ENCODE data around the gene CYSRT1. TPM values are rescaled to one million over a fixed set of nuclear protein-coding genes. Genes with fewer than 3 reads are reported as not detected.

CYSRT1 gene
- total RNA-seq, 2 experiments from 2014 or later: 0.34 TPM; not detected in 1

- H3K4me3 Mint-ChIP-seq: no peak overlapping the region
- DNase-seq: no peak
- no peak overlapping the region for H3K27ac Mint-ChIP-seq
- peaks cover 8% of the 10 kb centered on the region for H3K4me1 Mint-ChIP-seq (ENCODE audit: low read depth)
- ChIA-PET CTCF (no interaction called here), POLR2A (interaction anchor here (0.6 kb wide), 1 partner anchor 26 kb away, joined by 3 read pairs; no protein-coding TSS in a partner anchor)
- no peaks in the 10 kb centered on the region for H3K27me3 Mint-ChIP-seq
- H3K9me3 Mint-ChIP-seq: no peaks in the 10 kb centered on the region
- H3K36me3 Mint-ChIP-seq (ENCODE audit: low read depth): peaks cover 38% of the 10 kb centered on the region
- intact Hi-C loops (cut with micrococcal nuclease): no loop called here
- no peak for TF ChIP-seq CTCF (IDR thresholded peaks at IDR 0.05)
- no peak for ATAC-seq
Observed at GRCh38 chr9:137268538-137269201, 43.7 kb downstream of the CYSRT1 start.

- Mint-ChIP-seq H3K36me3 (ENCODE audit: low read depth) (peaks cover 34% of the 10 kb centered on the region), H3K4me1 (ENCODE audit: low read depth) (peaks cover 8% of the 10 kb centered on the region), H3K4me3 (no peak overlapping the region), H3K27ac (no peak overlapping the region), H3K9me3 (no peaks in the 10 kb centered on the region), H3K27me3 (no peaks in the 10 kb centered on the region)
- intact Hi-C loops (cut with micrococcal nuclease): no loop called here
- CTCF ChIA-PET: interaction anchor here (1.3 kb wide), 1 partner anchor 17 kb away, joined by 3 read pairs; no protein-coding TSS in a partner anchor
- ATAC-seq (no peak), DNase-seq (no peak)
- POLR2A ChIA-PET: interaction anchor here (0.6 kb wide), 1 partner anchor 27 kb away, joined by 3 read pairs; no protein-coding TSS in a partner anchor
- no peak for TF ChIP-seq CTCF (IDR thresholded peaks at IDR 0.05)
Observed at GRCh38 chr9:137269231-137269772, 44.3 kb downstream of the CYSRT1 start.

GRCh38 chr9:137270929-137271695 lies 46.1 kb downstream of the CYSRT1 start:
- Mint-ChIP-seq H3K9me3 (no peaks in the 10 kb centered on the region), H3K4me1 (ENCODE audit: low read depth) (peaks cover 8% of the 10 kb centered on the region), H3K27ac (no peak overlapping the region), H3K36me3 (ENCODE audit: low read depth) (peaks cover 33% of the 10 kb centered on the region), H3K4me3 (no peak overlapping the region), H3K27me3 (no peaks in the 10 kb centered on the region)
- ATAC-seq (peak; percentile 43), DNase-seq (peak; percentile 67)
- POLR2A ChIA-PET: interaction anchor here (1.0 kb wide), 1 partner anchor 31 kb away, joined by 3 read pairs; no protein-coding TSS in a partner anchor
- intact Hi-C loops (cut with micrococcal nuclease): no loop called here
- CTCF ChIA-PET: interaction anchor here (1.0 to 2.6 kb wide), 2 partner anchors 31 to 35 kb away, joined by 3 to 7 read pairs; partner anchors contain the start of gene NRARP
- TF ChIP-seq CTCF (IDR thresholded peaks at IDR 0.05): no peak

GRCh38 chr9:137271696-137272076 lies 46.7 kb downstream of the CYSRT1 start:
- Mint-ChIP-seq H3K9me3 (no peaks in the 10 kb centered on the region), H3K4me3 (no peak overlapping the region), H3K27me3 (no peaks in the 10 kb centered on the region), H3K36me3 (ENCODE audit: low read depth) (peaks cover 33% of the 10 kb centered on the region), H3K4me1 (ENCODE audit: low read depth) (peaks cover 11% of the 10 kb centered on the region), H3K27ac (no peak overlapping the region)
- TF ChIP-seq CTCF (IDR thresholded peaks at IDR 0.05): no peak
- POLR2A ChIA-PET: interaction anchor here (1.0 kb wide), 1 partner anchor 31 kb away, joined by 3 read pairs; no protein-coding TSS in a partner anchor
- CTCF ChIA-PET: interaction anchor here (1.0 to 2.6 kb wide), 2 partner anchors 30 to 35 kb away, joined by 3 to 7 read pairs; partner anchors contain the start of gene NRARP
- ATAC-seq: no peak
- DNase-seq: no peak
- intact Hi-C loops (cut with micrococcal nuclease): no loop called here
